ENCODE data around the gene RAMP3.

The RAMP3 gene

GRCh38 chr7:45230611-45231165 lies 73.1 kb downstream of the RAMP3 start:
- DNase-seq (ENCODE audit: low spot score in 2 of 2) (no peak), ATAC-seq (ENCODE audit: low read depth) (no peak)
- no peaks in the 10 kb centered on the region for H3K36me3 Mint-ChIP-seq
- no peaks in the 10 kb centered on the region for H3K9me3 Mint-ChIP-seq
- no peak overlapping the region for H3K27ac Mint-ChIP-seq
- no peak overlapping the region for H3K4me3 Mint-ChIP-seq
- H3K27me3 Mint-ChIP-seq: peaks cover 18% of the 10 kb centered on the region
- H3K4me1 Mint-ChIP-seq: no peaks in the 10 kb centered on the region

GRCh38 chr7:45233249-45233775 lies 75.7 kb downstream of the RAMP3 start:
- H3K4me3 Mint-ChIP-seq: no peak overlapping the region
- ATAC-seq (ENCODE audit: low read depth) (no peak), DNase-seq (ENCODE audit: low spot score in 2 of 2) (no peak)
- no peaks in the 10 kb centered on the region for H3K36me3 Mint-ChIP-seq
- H3K9me3 Mint-ChIP-seq: no peaks in the 10 kb centered on the region
- no peaks in the 10 kb centered on the region for H3K4me1 Mint-ChIP-seq
- no peak overlapping the region for H3K27ac Mint-ChIP-seq
- H3K27me3 Mint-ChIP-seq: peaks cover 11% of the 10 kb centered on the region
